Stimulated activated CD4-positive, alpha-beta T cell treated with anti-CD3 and anti-CD28 coated beads, Interleukin-1b, Interleukin-23, amount 100 ng/mL, for 1 hour (primary cell): Measurements from ENCODE around the gene ABL1.
"Not testable (repeated sequence)": the region's sequence is repeated elsewhere in the genome, so short reads cannot be mapped to it uniquely, and the experiment has no call there.

Source experiments
- DNase-seq, 2 donors: peaks; one replicate each; pipeline ENCODE4 v3.0.0-alpha.2; 2020; ENCODE audit warnings: low read depth in 2 of 2

The ABL1 gene

DNA sequence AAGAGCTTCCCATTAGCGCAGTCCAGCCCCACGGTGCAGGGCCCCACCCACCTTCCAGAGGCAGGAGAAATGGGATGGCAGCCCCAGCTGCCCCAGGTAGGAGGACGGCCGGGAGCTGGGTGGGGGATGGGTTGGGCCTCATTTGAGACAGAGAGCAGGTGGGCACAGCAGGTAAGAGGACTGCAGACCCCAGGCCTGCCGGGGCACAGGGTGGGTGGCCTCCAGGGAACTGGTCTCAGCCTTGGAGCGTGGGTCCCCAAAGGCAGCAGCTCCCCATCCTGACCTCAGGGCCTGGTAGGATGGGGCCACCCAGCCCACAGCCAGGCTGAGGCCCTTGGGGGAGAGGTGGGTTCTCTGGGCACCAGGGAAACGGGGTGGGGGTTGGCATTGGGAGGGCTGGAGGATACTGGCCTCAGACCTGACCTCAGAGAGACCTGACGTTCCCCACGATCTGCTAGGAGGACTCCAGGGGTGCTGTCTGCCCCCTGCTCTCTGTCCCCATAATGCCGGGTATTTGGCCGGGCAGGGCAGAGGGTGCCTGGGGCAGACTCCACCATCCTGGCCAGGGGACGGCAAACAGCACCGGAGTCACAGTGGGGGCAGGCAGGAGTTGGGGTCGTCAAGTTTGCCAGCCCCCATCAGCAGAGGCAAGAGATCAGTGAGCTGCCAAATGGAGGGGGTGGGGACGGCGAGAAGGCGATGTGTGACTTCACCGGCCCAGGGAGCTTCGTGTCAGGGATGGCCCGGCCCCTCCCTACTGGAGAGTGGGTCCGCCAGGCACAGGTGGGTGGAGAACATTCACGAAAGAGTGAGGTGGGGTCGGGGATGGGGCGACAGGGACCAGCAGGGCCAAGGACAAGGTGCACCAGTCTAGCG, 68.4 kb downstream of the ABL1 start:
- DNase-seq: no peak

DNA sequence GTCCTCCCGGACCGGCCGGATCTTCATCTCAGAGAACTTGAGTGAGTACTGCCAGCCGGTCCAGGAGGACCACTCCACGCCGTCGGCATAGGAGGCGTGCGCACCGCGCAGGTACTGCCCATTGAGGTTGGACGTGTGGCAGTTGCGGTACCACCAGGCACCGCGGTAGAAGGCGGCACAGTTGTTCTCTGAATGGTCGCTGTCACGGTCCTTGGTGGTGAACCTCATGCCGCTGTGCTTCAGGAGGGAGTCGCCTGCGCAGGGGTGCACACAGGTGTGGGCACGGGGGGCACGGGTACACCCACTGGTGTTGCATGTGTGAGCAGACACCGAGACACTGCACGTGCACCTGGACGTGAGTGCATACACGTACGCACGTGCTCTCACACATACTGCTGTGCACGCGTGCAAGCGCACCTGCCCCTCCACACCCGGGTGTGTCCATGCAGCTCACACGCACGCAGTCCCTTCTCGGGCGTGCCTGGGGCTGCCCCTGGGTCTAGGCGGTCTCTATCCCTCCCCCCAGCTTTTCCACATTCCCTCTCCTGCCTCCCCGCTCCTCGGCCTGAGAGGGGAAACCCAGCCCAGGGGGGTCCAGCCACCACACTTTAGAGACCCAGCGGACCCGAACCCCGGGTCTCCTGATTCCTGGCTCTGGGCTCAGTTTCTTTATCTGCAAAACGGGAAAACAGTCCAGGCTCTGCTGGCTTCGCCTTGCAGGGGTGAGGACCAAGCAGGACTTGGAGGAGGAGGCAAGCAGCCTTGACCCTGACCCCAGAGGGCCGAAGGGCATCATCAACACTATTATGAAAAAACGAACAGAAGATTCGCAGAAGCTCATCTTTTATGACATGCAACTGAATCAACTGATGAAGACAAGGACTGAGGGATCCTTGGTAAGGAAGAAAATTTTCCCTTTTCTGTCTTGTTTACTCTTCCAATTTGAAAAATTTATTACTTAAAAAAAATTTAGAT, 69.3 kb downstream of the ABL1 start:
- DNase-seq: no peak

DNA sequence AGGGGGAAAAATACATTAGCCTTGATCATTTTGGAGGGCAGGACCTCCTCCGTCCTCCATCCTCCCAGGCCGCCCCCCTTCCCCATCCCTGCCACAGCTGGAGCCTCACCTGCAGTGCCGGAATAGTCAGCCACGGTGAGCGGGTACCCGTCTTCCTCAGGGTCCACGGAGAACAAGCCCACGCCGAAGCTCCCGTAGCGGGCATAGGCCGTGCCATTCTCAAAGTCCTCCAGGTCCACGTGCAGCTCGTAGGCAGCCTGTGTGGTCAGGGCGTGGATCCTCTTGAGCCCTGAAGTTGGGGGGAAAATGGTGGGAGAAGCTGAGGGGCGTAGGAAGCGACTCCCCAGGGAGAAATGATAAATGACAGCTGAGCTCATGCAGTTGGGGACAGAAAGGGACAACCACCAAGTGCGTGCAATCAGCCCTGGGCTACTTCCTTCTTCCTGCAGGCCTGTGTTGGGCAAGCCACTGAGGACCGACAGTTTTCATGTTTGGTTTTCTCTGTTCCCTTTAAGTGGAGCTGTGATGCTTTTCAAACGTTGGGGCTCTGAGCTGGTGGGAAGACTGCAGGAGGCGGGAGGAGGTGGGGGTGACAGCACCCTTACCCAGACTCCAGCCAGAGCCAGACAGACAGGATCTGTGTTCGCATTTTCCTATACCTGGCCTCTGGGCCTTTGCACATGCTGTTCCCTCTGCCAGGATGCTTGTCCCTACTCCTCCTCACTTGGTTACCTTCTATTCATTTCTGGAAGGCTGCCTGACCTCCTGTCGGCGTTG, 70.3 kb downstream of the ABL1 start:
- no peak for DNase-seq

DNA sequence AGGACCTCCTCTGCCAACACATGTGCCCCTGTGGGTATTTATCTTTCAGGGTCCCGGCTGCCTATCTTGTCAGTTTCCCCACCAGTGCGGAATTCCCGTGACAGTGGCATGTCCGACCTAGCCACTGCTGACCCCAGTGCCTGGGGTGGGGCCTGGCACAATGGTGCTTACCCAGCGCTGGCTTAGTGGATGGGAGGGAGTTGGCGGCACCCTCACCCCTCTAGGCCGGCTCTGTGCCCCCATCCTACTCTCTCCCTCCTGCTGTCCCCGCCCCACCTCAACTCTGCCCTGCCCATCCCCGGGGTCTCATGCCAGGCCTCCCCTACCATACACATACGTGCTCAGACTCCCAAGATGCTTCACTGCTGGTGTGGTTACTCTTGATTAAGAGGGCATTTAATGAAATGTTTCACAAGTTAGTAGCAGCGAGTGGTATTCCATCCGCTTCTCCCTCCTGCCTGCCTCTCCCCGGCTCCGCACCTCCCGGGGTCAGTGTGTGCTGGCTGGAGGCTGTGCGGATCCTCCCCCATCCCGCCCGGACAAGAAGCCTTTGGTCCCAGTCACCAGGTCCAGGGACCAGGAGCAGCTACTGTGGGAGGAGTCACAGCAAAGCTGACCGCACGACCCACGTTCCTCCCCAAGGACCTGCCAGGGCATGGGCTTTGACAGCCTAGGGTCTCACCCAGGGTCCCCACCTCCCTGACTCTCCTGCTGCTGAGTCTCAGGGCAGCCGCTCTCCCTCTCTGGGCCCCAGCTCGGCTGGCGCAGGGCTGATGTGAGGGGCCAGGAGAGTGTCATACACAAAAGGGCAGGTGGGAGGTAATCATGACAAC, 71.1 kb downstream of the ABL1 start:
- no peak for DNase-seq

DNA sequence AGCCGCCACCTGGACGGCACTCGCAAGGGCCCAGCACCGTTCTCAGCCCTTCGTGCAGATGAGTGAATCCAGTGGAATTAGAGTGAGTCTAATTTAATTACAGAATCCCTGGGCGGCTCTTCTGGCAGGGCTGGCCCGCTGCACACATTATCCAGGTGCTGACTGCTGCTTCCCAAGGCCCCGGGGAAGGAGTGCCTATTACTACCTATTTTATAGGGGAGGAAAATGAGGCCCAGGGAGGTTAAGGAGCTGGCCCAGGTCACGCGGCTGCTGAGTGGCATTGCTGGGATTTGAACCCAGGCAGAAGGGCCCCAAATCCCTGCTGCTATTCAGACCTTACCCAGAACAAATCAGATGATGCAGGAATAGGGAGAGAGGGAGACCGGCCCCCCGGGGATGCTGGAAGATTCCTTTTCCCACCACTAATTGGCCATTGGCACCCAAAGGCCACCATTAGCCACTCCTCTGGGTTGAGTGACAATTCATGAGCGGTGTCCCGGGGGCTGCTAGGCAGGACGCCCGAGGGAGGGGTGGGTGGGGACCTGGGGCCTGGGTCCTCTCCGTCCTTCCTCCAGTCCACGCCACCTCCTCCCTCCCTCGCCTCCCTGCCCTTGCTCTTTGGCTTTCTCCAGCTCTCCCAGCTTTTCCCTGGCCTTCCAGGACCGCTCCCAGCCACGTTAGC, 71.8 kb downstream of the ABL1 start:
- no peak for DNase-seq

DNA sequence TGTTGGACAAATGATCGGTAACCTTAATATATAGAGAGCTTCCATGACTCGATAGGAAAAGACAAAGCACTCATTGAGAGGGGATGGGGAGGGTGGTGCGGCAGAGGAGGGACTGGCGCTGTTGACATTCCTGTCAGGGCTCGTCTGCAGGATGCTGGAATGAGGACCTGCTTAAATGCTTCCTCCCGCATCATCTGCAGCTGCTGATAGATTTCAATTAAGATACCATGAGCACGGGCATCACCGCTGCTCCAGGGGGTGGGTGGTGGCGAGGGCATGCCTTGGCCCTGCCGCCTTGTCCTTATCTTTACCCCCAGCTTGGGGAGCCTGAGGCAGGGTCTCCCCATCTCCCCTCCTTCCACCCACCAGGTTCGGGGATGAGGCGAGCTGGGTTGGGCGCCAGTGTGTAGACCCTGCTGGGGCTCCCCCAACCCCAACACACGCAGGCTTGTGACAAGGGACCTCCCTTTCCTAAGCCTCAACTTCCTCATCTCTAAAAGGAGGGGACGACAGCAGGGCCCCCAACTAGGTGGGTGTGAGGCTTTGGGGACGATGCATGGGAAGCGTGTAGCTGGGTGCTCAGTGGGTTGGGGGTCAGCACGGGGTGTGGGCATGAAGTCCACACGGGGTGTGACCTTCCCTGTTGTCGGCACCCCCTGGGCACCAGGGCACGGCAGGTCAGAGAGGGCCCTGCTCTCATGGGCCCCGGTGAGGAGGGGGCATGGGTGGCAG, 73.3 kb downstream of the ABL1 start:
- no peak for DNase-seq

DNA sequence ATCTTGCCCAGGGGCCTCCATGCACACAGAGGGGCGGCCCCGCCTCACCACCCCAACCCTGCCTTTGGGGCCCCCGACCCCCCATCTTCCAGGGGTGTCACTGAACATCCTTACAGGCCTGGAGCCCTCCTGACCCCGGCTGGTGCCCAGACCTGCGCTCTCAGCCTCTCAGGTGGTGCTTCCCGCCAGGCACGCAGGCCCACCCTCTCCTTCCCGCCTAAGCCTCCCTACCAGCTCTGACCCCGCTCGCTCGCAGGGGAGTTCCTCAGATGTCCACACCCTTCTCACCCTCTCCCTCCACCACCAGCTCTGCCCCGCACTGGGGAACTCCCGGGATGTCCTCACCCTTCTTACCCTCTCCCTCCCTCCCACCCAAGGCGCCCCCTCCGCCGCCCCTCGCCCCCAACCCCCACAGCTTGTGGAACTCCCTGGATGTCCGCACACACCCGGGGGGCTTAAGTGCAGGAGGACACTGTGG, 73.9 kb downstream of the ABL1 start:
- no peak for DNase-seq

DNA sequence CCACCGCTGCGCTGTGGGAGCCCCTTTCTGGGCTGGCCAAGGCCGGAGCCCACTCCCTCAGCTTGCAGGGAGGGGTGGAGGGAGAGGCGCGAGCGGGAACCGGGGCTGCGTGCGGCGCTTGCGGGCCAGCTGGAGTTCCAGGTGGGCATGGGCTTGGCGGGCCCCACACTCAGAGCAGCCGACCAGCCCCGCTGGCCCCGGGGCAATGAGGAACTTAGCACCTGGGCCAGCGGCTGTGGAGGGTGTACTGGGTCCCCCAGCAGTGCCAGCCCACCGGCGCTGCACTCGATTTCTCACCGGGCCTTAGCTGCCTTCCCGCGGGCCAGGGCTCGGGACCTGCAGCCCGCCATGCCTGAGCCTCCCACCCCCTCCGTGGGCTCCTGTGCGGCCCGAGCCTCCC, 75.0 kb downstream of the ABL1 start:
- not testable (repeated sequence) for DNase-seq

DNA sequence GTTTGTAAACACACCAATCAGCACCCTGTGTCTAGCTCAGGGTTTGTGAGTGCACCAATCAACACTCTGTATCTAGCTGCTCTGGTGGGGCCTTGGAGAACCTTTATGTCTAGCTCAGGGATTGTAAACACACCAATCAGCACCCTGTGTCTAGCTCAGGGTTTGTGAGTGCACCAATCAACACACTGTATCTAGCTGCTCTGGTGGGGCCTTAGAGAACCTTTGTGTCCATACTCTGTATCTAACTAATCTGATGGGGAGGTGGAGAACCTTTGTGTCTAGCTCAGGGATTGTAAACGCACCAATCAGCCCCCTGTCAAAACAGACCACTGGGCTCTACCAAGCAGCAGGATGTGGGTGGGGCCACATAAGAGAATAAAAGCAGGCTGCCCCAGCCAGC, 75.6 kb downstream of the ABL1 start:
- not testable (repeated sequence) for DNase-seq

DNA sequence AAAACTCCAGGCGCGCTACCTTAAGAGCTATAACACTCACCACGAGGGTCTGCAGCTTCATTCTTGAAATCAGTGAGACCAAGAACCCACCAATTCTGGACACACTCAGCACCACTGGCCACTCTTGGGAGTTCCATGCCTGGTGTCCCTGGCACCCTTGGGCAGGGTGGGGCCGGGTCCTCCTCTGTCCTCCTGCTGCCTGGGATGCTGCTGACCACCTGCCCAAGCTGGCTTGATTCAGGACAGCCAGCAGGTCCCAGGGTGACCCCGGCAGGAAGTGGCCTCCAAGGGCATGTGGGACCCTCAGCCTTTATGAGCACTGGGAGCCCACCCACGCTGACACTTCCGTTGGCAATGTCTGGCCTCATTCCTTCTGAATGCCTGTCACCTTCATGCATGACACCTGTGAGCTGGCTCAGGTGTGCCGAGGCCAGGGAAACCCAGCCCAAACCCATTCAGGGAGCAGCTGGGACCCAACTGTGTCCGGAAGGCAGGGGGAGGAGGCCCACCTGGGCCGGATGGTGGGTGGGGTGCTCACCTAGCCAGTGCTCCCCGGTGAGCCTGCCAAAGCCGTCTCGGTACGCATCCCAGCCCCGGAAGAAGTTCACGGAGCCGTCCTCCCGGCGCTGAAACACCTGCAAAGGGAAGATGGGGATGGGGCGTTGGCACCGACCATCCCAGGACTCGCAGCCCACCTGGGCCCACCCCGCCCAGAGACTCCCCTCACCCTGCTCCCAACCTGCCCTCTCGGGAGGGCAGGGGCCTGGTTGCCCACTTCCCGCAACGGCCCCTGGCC, 76.4 kb downstream of the ABL1 start:
- no peak for DNase-seq

DNA sequence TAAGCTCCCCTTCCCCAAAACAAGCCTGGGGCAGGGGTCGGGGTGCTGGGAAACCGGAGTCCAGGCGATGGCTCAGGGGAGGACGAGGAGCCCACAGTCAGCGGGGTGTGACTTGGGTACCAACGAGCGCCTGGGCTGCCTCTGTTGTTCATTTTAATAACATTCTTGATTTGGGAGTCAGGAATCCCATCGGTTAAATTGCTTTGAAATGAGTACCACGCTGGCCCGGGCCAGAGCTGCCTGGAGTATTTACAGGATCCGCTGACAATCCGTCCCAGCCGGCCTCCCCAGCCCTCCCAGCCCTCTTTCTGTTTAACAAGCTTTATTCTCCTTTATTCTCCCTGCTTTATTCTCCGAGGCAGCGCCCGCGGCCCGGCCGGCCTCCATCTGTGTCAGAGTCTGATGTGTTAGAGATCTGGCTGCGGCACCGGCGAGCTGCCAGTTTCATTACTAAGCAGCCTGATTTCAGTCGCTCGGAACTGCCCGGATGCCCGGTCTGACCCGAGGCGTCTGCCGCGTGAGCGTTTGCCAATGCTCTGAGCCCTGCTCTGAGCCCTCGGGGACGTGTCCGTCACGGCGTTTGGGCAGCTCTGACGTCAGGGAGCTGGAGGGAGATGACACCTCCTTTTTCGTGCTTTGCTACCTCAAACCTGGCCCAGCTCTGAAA, 78.0 kb downstream of the ABL1 start:
- no peak for DNase-seq

DNA sequence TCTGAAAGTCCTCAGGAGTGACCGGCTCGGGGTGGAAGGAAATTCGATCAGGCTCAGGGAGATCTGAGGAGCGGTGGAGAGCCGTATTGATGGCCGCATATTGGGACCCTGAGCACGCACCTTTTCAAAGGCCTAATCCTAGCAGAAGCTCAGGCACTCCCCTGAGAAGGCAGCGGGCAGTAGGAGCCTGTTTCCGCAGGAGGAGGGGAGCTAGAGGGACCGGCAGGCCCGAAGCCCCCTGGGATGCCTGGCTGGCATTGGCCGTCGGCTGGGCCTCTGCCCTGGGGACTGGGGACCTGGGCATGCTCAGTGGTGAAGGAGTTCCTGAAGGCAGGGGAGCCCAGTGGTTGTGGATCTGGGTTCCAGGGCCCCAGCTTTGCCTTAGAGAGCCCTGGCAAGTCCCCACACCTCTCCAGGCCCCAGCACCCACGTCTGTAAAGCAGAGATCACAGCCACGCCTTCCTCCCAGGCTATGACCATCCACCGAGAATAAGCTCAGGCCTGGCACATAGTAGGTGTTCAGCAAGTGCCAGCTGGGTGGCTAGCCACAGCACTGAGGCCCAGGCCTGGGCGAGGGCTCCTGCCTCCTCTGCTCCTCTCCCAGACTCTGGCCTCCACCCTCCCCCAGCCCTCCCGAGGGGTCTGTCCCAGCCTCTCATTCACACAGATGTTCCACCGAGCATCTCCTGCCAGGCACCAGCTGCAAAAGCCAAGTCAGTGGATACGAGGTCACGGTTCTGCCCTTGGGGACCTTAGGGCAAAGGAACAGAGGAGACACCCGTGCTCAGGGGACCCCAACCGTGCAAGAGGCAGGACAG, 78.8 kb downstream of the ABL1 start:
- no peak for DNase-seq

DNA sequence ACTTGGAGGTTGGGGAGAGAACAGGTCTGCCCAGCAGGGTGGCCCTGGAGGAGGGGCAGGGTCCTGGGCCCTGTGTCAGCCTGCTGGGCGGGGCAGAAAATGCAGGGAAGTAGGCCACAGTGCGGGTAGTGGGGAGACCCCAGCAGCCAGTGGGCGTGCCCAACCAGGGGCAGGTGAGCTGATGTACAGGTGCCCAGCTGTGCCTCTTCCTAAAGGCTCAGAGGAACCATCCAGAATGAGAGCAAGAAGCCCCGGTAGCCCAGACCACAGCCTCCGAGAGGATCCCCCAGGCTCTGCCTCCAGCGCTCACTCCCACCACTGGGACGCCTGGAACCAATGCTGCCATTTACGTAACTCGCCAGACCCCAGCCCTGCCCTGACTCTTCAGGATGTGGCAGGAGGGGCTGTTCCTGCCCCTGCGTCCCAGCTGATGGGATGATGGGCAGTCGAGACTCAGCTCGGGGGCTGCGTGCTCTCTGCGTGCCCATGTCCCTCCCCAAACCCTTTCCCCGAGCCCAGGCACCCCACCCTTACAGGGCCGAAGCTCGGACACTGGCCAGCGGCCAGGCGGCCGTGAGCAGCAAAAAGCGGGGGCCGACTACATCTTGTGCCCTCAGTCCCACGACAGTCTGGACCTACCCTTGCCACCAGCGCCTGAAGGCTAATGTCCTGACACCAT, 79.5 kb downstream of the ABL1 start:
- no peak for DNase-seq

DNA sequence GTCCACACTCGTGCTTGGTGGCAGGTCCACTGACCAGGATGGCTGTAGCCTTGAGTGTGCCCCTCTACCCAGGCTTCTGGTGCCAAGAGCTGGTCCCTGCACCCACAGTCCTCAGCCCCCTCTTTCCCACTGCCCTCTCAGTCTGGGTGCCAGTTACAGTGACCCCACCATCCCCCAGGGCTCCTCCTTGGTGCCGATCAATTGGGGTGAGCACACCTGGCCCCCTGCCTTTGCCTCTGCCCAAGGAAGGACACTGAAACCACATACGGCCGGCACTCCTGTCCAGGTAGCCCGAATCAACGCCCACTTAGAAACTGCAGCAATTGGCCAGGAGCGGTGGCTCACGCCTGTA, 80.0 kb downstream of the ABL1 start:
- no peak for DNase-seq

DNA sequence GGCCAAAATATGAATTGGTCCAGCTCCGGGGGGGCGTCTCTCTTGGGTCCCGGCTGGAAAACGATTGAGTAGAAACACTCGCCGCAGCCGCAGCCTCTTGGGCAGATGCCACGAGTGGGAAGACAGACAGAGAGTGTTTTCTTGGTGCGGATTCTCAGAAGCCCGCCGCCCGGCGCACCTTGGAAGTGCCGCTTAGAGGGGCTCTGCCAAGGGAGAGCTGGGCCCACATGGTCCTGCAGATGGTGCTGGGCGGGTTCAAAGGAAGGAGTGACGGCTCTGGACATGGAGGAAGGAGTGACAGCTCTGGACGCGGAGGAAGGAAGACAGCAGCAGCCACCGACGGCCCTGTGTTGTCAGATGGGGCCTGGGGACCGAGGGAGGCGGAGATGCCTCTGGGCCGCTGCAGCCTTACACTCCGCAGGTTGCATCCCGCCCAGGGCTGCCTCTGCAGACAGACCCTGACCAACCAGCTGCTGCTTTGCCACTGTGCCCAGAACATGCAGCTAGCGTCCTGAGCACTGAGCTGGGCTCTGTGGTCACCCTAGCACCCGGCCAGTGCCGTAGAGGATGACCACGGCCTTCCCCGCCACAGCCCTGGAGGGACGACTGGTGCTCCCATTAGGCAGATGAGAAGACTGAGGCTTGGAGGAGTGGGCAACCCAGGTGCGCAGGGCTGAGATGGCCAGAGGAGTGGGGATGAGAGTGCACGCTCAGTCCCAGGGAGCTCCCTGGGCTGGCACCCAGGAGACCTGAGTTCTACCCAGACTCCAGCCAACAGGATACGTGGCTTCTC, 82.3 kb downstream of the ABL1 start:
- no peak for DNase-seq
